K562 treated with DMSO at 1 percent for 24 hours (cell line): ENCODE results near the gene FAM110A. TPM values are rescaled to one million over a fixed set of nuclear protein-coding genes. Genes with fewer than 3 reads are reported as not detected.

ENCODE experiments used
- total RNA-seq: library from RNA; unstranded; fragments of 300-600 nt; gene quantifications from 2 replicates; pipeline ENCODE4 v1.2.3, GENCODE V29; 2022; ENCODE audit warnings: low read depth; ENCODE audit not compliant: insufficient read depth

FAM110A gene
- total RNA-seq: 29.6 and 30.8 TPM in 2 replicates

DNA sequence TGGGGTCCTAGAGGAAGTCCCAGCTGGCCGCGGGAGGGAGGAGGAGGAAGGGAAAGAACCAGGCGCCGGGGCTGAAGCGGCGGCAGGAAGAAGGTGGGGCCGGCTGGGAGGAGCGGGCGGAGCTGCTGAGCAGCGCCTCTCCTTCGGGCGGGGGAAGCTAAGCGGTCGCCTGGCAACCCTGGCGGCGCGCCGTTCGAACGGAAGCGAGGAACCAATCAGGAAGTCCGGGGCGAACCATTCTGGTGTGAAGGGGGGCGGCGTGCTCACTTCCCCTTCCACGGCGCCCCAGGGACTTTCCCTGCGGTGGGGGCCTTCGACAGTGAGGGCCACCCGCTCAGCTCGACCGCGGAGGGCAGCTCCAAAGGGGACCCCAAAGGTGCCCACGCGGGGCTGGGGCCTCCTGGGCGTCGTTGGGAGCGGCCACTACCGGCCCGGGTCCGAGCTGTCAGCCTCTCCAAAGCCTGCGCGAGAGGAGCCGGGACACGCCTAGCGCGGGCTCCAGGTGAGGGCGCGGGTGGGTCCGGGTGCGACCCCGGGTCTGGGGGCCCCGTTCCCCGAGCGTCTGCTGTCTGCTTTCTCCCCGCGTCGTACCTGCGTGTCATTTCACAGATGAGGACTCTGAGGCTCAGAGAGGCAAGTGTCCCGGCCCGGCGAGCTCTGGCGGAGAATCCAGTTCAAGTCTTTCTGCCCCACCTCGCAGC lies at the start of gene FAM110A:
FAM110A (plus strand) TSS at position 266 of the 701 bp plus-strand sequence. CDS start 11,090 bp downstream, outside the sequence.

Other genes with a start within 250 kb of the FAM110A start
- 7.1 and 8.0 TPM in 2 replicates for gene TCF15, start 223.4 kb upstream of the FAM110A start, total RNA-seq
- 17.6 and 18.1 TPM in 2 replicates for gene SRXN1, start 180.5 kb upstream of the FAM110A start, total RNA-seq
- gene SCRT2, start 157.9 kb upstream of the FAM110A start, total RNA-seq: not detected in 2 replicates
- 0.80 and 1.3 TPM in 2 replicates for gene SLC52A3, start 65.2 kb upstream of the FAM110A start, total RNA-seq
- not detected in 2 replicates for gene ANGPT4, start 82.6 kb downstream of the FAM110A start, total RNA-seq
- gene RSPO4, start 168.6 kb downstream of the FAM110A start, total RNA-seq: not detected in 2 replicates